BJ (cell line): ENCODE data around the gene MROH9. TPM values are rescaled to one million over a fixed set of nuclear protein-coding genes. Genes with fewer than 3 reads are reported as not detected.

Experiments
- CTCF ChIA-PET: fragments of 350-600 bp; formaldehyde crosslinking; extraction: SDS; loops from one replicate; lab custom pipeline; 2021; ENCODE audit warnings: antibody characterized with exemption, inconsistent platforms; lab: Yijun Ruan, JAX
- POLR2A ChIA-PET: fragments of 300-600 bp; sonication (Branson Sonifier 250); formaldehyde crosslinking; extraction: SDS; loops from one replicate; lab custom pipeline; 2021; ENCODE audit warnings: antibody characterized with exemption; lab: Charles Lee
- DNase-seq: peaks from one replicate; pipeline ENCODE4 v3.0.0-alpha.2; 2011; ENCODE audit warnings: low read depth
- H3K27me3 ChIP-seq: 2 replicates; pipeline ENCODE4 v1.6.0; 2011; ENCODE audit warnings: low read length; ENCODE audit not compliant: control insufficient read depth, insufficient read depth
- H3K36me3 ChIP-seq: 2 replicates; pipeline ENCODE4 v1.5.1; 2011; ENCODE audit warnings: low read length; ENCODE audit not compliant: control insufficient read depth, insufficient read depth
- H3K4me3 ChIP-seq: 2 replicates; pipeline ENCODE4 v1.5.1; 2011; ENCODE audit warnings: low read depth, mild to moderate bottlenecking, control low read depth, low read length
- polyA plus RNA-seq: library from polyadenylated mRNA; depleted of rRNA; stranded (reverse); fragments of >200 nt; gene quantifications from 2 replicates; pipeline ENCODE4 v1.2.3, GENCODE V29; 2011
- TF ChIP-seq, protein P1 (sequence below): IDR thresholded peaks from 2 replicates; pipeline ENCODE4 v1.5.1; 2011; ENCODE audit warnings: low read depth, mild to moderate bottlenecking, control low read depth, inconsistent platforms, low read length, moderate library complexity; ENCODE audit not compliant: insufficient read depth

MROH9 gene
- polyA plus RNA-seq, 1 experiment, result 0.10 TPM

DNA sequence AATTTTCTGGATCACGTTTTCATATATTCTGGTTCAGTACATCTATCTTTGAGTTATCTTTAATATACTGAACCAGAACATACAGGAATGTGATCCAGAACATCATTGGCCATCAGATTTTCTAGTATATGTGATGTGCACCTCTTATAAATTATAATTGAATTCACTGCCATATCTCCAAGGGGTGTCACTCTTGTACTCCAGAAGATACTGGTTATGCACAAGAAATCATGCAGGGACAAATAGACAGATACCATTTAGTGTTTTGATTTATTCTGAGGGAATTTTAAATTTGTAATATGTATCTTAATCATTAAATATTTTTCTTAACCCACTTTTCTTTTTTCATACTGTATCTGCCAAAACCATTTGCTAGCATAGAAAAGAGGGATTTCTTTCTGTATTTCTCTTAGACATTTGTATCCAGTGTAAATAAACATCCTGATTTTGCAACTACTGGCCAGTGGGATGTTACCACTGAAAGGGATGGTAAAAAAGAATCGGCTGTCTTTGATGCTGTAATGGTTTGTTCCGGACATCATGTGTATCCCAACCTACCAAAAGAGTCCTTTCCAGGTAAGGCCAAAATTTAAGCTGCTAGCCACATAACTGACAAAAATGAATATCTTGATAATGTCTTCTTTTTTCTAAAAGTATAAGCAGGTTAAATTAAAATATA is 172.1 kb downstream of the MROH9 start:
- no peak for DNase-seq
- POLR2A ChIA-PET, result no interaction called here
- CTCF ChIA-PET, result interaction anchor here (0.9 to 1.3 kb wide), 2 partner anchors 15 to 82 kb away, joined by 3 read pairs; no protein-coding TSS in a partner anchor
- no peaks in the 10 kb centered on the region for H3K36me3 ChIP-seq
- TF ChIP-seq, protein P1, sequence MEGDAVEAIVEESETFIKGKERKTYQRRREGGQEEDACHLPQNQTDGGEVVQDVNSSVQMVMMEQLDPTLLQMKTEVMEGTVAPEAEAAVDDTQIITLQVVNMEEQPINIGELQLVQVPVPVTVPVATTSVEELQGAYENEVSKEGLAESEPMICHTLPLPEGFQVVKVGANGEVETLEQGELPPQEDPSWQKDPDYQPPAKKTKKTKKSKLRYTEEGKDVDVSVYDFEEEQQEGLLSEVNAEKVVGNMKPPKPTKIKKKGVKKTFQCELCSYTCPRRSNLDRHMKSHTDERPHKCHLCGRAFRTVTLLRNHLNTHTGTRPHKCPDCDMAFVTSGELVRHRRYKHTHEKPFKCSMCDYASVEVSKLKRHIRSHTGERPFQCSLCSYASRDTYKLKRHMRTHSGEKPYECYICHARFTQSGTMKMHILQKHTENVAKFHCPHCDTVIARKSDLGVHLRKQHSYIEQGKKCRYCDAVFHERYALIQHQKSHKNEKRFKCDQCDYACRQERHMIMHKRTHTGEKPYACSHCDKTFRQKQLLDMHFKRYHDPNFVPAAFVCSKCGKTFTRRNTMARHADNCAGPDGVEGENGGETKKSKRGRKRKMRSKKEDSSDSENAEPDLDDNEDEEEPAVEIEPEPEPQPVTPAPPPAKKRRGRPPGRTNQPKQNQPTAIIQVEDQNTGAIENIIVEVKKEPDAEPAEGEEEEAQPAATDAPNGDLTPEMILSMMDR, result no peak
- H3K4me3 ChIP-seq, result no peak overlapping the region
- H3K27me3 ChIP-seq, result no peaks in the 10 kb centered on the region

DNA sequence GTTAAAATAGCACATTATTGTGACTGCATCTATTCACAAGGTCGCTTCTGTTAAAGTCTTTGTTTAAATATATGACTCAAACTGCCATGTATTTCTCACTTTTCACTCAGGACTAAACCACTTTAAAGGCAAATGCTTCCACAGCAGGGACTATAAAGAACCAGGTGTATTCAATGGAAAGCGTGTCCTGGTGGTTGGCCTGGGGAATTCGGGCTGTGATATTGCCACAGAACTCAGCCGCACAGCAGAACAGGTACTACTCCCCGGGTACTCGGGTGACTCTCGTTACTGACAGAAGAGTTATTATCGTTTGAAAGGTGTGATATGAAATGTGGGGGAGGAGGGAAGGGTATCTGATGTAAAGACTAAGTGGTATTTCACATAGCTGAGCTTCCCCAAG is 172.6 kb downstream of the MROH9 start:
- H3K36me3 ChIP-seq, result no peaks in the 10 kb centered on the region
- ChIA-PET CTCF (interaction anchor here (0.9 to 1.3 kb wide), 2 partner anchors 15 to 81 kb away, joined by 3 read pairs; no protein-coding TSS in a partner anchor), POLR2A (no interaction called here)
- DNase-seq, result no peak
- no peaks in the 10 kb centered on the region for H3K27me3 ChIP-seq
- no peak overlapping the region for H3K4me3 ChIP-seq
- TF ChIP-seq, protein P1, result no peak

DNA sequence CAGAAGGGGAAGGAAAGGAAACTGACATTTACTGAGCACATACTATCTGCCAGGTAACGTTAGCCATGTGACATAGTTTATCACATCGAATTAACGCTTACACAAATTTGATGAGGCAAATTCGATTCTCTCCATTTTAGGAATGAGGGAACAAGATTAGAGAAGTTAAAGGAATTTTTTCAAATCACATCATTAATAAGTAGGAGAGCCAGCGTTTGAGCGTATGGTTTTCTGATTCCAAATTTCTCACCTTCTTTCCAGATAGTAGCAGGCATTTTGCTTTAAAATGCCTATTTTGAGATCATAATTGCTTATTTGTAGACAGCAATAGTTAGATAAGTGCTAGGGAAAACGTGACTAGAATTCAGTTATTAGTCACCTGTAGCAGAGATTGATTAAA is 174.6 kb downstream of the MROH9 start:
- H3K36me3 ChIP-seq, result no peaks in the 10 kb centered on the region
- POLR2A ChIA-PET, result no interaction called here
- no peak for DNase-seq
- CTCF ChIA-PET, result interaction anchor here (1.2 to 1.7 kb wide), 2 partner anchors 32 to 155 kb away, joined by 4 to 7 read pairs; no protein-coding TSS in a partner anchor
- TF ChIP-seq, protein P1, result no peak
- no peak overlapping the region for H3K4me3 ChIP-seq
- H3K27me3 ChIP-seq, result no peaks in the 10 kb centered on the region

DNA sequence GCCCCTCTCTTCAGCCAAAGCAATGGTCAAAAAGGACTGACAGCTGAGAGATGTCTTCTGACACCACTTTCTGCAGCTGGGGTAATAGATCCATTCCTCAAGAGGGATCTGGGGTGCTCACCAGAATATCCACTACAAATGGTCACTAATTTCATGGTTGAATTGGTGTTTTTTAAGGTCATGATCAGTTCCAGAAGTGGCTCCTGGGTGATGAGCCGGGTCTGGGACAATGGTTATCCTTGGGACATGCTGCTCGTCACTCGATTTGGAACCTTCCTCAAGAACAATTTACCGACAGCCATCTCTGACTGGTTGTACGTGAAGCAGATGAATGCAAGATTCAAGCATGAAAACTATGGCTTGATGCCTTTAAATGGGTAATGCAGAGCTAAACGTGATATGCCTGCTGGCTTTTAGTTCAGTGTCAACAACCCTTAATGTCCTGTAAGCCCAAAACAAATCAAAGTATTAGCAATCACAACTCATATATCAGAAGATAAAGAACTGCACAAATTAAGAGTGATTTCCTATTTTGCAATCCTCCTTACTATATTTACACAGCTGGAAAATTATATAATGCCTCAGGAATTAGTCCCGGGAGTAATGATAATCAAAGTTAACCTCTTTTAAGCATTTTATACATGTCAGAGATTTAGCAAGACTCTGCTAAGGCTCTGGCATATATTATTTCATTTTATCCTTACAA is 175.4 kb downstream of the MROH9 start:
- POLR2A ChIA-PET, result no interaction called here
- Histone ChIP-seq H3K36me3 (no peaks in the 10 kb centered on the region), H3K27me3 (no peaks in the 10 kb centered on the region), H3K4me3 (no peak overlapping the region)
- CTCF ChIA-PET, result interaction anchor here (0.9 to 1.7 kb wide), 4 partner anchors 31 to 1212 kb away, joined by 3 to 7 read pairs (median 4); no protein-coding TSS in a partner anchor
- DNase-seq, result peak; percentile 53
- TF ChIP-seq, protein P1, result no peak

DNA sequence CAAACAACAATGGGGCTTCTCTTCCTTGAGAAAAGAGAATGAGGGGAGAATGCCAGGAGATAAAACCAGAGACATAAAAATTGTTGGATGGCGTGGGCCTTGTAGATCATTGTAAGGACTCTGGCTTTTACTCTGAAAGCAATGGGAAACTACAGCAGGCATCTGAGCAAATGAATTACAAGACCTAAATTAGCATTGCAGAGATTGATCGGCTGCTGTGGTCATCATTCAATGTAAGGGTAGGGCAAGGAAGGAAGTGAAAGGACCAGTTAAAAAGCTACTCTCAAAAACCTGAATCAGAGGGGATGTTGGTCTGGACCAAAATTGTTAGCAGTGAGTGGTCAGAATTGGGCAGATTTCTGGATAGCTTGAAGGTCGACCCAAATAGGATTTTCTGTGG is 176.8 kb downstream of the MROH9 start:
- TF ChIP-seq, protein P1, result no peak

More for the DNA sequence above, 176.8 kb downstream of the MROH9 start:
- no peak for DNase-seq
- Histone ChIP-seq H3K27me3 (no peaks in the 10 kb centered on the region), H3K36me3 (no peaks in the 10 kb centered on the region), H3K4me3 (no peak overlapping the region)
- ChIA-PET POLR2A (no interaction called here), CTCF (interaction anchor here (1.6 to 2.0 kb wide), 2 partner anchors 17 to 114 kb away, joined by 6 read pairs; no protein-coding TSS in a partner anchor)
